GOT3 (cell line): Measurements from ENCODE around the gene CCDC63.
"Not testable (repeated sequence)": the region's sequence is repeated elsewhere in the genome, so short reads cannot be mapped to it uniquely, and the experiment has no call there.

ENCODE experiments used
- DNase-seq: peaks from one replicate; lab custom pipeline; 2025; ENCODE audit warnings: mixed read lengths; lab: John Stamatoyannopoulos, UW

CCDC63 gene

DNA sequence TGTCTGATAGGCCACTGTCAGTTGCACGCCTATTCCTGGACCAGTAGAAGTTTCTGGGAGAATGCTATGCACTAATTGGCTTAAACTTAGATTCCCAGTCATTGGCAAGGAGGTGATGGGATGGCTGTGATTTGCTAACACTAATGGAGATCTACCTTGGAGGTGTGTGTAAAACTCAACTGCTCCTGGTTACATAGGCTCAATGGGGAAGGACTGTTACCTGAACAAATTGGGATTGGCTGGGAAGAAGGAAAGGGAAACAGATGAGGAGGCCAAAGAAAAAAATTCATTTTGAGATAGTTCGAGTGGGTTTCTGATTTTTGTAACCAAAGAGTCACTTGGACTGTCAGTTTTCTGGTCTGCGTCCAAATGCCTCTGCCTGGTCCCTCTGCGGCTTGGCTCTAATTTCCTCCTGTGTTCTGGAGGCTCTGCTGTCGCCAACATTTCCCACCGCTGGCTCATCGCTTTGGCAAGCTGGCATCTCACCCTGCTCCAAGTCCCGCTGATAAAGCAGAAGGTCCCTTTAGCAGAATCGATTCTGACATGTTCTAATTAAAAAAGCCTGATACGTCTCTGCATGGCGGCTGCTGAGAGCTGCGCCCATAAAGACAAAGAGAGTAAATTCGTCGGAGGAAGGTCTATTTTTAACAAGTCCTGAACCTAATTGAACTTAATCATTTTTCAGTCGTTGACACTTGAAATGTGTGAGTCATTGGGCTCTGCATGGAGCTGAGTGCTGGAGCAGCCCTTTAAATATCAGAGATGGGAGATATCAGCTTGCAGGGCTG lies 2.0 kb upstream of the CCDC63 start:
- no peak for DNase-seq

DNA sequence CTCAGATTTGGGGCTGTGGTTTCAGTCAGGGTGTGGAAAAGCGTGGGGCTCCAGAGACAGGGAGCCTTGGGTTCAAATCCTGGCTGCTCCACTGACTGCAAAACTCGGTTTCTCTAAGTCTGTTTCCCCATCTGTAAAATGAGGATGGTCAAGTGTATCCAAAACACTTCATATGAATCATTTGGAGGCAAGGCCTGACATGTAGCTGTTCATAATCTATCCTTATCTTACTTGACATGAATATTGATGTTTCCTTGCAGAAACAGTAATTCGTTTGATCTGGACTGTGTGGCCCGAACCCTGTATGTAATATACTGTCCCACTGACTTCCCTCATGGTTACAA lies 1.5 kb upstream of the CCDC63 start:
- no peak for DNase-seq

DNA sequence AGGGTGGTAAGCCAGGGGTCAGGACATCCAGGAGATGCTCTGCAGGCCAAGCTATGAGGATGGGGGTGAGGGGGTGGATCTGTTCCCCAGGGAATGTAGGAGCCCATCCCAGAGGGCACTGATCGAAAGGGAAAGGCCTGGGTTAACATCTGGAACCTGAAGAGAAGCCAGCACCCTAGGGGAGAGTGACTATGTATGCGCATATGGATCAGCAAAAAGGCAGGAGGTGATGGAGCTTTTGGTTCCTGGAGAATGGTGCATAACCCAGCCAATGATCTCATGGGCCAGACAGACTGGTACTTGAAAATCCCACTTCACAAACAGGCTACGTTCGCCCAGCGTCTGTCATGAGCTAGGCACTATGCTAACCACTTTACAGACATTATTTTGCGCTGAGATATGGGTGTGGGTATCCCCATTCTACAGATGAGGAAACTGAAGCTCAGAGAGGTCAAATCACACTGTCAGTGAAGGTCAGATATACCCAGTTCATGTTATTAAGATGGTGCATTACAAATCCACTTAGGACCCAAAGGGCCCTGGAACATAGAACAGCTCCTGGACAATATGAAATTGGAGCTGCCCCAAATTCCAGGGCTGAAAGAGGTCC lies 1.6 kb downstream of the CCDC63 start:
- no peak for DNase-seq

DNA sequence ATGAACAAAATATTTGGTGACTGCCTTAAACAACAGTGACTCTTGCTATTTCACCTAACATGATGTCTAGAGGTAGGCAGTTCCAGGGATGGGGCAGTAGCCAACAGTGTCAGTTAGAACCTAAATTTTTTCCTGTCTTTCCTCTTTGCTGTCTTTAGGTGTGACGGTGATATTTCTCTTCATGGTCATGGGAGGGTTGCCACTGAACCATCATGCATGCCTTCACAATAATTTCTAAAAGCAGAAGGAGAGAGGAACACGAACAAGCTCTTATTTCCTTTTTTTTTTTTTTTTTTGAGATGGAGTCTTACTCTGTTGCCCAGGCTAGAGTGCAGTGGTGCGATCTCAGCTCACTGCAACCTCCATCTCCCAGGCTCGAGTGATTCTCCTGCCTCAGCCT lies 2.4 kb downstream of the CCDC63 start:
- DNase-seq: no peak

DNA sequence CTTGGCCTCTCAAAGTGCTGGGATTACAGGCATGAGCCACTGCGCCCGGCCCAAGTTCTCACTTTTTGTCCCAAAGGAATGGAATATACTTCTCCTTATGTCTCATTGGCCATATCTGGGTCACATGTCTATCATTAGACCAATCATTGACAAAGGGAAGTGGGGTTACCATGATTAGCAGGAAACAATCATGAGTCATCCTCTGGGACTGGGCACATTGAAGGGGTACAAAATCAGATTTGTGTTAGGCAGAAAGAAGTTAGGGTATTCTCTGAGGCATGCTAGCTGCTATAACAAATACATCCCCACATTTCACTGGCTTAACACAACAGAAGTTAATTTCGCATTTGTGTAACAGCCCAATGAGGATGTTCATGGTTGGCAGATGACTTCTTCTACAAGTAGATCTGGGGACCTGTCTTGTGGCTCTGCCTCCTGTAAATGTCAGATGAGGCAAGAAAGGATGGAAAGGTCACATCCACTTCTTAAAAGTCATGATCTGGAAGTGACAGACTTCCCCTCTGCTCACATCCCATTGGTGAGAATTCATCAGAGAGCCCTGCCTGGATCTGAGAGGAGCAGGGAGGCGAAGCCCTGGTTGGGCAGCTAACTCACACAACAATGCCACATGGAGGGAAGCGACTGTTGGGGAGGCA lies 3.1 kb downstream of the CCDC63 start:
- no peak for DNase-seq

DNA sequence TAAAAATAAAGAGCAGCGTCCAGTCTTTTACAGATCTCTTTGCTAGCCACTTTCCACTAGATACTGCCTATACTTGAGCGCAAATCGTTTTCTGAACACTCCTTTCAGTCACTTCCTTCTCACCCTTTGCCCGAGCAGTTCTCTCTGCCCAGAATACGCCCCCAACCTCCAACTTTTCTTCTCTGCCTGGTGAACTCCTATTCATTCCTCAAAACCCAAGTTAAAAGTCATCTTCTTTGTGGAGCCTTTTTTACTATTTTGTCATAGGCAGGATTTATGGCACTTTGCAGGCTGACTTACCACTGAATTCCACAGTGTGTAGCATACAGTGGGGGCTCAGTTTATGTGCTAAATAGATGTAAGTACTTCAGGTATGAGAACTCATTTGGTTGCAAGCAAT lies 4.0 kb downstream of the CCDC63 start:
- DNase-seq: no peak

DNA sequence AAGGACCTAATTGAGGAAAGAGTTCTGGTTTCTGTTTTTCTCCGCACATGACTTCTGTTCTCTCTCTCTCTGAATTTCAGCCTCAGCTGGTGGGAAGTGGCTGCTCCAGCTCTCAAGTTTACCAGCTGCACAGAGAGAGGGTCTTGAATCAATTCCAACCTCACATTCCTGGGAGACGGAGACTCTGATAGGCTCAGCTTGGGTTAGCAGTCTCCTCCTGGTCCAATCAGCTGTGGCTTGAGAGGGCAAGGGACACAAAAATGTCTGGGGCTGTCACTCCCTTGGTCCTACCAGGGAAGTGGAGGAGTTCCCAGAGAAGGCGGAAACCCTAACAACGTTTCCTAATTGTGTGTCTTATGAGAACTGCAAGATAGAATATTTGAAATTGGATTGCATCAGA lies 7.0 kb downstream of the CCDC63 start:
- no peak for DNase-seq

DNA sequence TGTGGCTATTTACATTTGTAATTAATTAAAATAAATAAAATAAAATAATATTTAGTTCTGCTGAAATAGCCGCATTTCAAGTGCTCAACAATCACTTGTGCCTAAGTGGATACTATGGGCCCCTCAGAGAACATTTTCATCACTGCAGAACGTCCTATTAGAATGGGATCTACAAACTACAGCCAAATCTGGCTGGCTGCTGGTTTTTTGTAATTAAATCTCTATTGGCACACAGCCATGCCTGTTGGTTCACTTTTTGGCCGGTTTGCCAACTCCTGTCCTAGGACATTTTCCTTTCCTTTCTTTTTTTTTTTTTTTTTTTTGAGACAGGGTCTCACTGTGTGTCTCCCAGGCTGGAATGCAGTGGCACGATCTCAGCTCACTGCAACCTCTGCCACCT lies 9.8 kb downstream of the CCDC63 start:
- DNase-seq: no peak

DNA sequence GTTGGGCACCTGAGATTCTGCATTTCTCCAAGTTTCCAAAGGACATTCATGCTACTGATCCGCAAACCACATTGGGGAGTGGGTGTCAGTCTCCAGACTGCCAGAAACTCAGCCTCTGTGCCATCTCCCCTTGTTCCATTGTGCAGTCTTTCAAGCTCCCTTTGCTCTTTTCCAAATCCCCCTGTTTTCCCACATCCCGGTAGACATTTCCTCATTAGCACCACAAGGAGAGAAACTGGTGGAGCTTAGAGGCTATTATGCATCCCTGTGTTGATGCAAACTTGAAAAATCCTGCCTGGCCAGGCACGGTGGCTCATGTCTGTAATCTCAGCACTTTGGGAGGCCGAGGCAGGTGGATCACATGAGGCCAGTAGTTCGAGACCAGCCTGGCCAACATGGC lies 10.7 kb downstream of the CCDC63 start:
- no peak for DNase-seq

DNA sequence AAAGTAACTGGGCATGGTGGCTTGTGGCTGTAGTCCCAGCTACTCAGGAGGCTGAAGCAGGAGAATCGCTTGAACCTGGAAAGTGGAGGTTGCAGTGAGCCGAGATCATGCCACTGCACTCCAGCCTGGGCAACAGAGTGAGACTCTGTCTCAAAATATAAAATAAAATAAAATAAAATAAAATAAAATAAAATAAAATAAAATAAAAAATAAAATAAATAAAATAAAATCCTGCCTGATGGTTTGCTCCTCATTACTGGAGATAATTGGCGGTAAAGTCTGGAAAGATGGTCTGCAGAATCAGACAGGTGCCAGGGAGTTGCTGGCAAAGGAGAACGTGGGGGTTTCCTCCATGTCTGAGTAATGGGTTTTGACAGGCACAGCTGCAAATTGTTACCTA lies 11.2 kb downstream of the CCDC63 start:
- not testable (repeated sequence) for DNase-seq

DNA sequence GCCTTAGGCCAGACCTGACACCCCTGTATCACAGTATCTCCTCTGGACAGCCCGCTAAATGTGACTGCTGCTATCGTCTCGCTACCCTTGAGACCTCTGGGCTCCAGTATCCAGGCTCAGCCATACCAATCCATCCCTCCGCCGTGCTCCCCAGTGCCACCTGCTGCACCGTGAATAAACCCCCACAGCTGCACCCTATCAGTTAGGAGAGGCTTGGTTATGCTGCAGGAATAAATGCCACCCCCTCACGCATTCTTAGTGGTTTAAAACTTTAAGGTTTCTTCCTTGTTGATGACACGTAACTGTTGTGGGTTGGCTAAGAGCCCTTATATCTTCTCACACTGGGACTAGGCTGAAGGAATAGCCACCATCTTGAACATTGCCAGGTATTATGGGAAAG lies 12.1 kb downstream of the CCDC63 start:
- no peak for DNase-seq

DNA sequence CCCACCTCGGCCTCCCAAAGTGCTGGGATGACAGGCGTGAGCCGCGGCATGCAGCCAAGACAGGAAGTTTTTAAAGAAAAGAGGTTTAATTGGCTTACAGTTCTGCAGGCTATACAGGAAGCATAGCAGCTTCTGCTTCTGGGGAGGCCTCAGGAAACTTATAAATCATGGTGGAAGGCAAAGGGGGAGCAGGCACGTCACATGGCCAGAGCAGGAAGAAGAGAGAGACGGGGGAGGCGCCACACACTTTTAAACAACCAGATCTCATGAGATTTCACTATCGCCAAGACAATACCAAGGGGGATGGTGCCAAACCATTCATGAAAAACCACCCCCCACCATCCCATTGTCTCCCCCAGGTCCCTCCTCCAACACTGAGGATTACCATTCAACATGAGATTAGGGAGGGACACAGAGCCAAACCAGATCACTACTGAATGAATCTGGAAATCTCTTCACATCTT lies 14.1 kb downstream of the CCDC63 start:
- no peak for DNase-seq

DNA sequence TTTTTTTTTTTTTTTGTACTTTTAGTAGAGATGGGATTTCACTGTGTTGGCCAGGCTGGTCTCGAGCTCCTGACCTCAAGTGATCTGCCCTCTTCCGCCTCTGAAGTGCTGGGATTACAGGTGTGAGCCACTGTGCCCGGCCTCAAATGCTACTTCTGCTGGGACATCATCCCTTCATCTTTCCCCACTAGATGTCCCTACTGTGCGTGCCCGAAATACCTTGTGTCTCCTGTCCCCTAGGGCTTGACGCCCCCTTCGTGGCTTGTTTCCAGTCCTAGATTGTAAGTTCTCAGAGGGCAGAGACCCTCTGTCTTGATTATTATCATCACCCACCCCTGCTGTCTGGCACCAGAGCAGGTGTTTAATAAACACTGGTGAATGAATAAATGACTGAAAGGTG lies 14.9 kb downstream of the CCDC63 start:
- DNase-seq: no peak

DNA sequence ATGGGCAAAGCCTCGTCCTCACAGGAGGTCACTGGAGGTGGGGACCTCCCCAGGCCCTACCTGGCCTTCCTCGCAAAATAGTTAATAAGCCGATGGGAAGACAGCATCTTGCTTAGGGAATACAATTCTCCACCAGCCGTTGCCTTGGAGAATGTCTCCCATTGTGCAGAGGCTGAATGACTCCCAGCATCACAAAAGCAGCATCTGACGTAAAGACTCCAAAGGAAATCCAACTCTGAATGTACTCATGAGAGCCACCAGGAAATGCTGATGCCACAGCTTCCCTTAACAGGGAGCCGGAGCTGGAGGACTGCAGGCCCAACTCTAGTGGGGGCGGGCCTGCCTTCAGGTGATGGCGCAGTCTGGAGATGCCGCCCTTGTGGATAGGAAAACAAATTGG lies 15.5 kb downstream of the CCDC63 start:
- no peak for DNase-seq

DNA sequence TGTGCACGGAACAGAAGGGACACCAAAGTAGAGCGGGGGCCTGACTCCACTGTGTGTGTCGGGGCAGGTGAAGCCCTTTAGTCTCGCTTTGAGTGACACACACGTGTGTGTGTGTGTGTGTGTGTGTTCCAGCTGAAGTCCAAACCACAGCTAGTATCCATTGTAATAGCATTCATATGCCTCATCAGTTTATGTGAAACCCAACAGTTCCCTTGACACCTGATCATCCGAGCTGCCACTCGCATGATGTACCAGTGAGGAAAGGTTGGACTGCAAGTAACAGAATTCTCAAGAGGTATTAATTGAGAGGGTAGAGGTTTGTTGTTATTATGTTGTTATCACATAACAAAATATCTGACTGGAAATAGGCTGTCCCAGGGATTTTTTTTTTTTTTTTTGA lies 16.4 kb downstream of the CCDC63 start:
- DNase-seq: no peak

DNA sequence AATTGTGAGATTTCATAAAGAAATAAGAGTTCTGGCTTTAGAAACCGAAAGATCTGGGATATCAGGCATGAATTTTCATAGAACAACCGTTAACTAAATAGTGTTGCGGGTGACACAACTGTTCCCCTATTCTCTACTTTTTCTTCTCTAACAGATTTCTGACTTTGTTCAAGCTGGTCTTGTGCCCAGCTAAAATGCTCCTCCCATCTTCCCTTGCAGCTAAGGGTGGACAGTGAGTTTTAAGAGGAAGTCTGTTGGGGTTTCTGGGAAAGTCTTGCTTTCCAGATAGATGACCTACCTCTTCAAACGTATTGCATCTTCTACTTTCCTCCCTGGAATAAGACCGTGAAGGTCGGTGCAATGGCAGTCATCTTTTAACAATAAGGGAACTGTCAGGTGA lies 18.7 kb downstream of the CCDC63 start:
- no peak for DNase-seq

DNA sequence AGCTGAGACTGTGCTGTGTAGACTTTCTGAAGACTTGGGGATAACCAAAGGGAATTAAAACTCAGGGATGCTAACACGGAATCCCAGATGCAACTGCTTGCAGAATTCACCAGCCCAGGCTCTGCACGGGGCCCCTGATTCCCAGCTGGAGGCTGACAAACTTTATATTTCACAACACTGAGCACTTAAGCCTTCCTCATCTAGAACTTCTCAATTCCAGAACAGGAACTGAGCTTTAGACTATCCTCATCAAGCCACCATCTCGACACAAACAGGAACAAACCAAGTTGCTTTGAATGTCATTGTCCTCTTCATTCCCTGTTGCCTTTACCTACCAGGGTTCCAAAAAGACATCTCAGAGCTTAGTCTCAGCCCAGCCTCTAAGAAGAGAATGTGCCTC lies 22.2 kb downstream of the CCDC63 start:
- DNase-seq: no peak

DNA sequence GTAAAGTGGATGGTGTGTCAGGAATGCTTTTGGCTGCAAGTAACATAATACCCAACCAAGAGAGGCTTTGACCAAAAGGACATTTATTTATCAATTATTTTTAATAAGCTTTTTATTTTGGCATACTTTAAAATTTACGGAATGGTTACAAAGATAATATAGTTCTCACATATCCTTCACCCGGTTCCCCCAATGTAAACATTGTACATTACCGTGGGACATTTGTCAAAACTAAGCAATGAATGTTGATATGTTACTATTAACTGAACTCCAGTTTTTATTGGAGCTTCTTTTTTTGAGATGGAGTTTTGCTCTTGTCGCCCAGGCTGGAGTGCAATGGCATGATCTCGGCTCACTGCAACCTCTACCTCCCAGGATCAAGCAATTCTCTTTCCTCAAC lies 23.0 kb downstream of the CCDC63 start:
- DNase-seq: no peak

DNA sequence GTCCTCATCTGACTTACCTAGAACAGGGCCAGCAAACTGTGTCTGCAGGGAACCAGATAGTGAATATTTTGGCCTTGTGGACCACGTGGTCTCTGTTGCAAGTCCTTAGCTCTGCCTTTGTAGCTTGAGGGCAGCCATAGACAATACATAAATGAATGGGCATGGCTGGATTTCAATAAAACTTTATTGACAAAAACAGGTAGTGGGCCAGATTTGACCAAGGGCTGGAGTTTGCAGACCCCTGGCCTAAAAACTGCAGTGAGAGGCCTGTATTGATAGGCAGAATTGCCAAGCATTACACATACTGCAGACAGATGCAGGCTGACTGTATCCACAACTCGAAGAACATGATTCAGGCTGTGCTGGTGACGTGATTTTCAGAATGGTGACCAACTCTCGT lies 25.3 kb downstream of the CCDC63 start:
- DNase-seq: no peak

DNA sequence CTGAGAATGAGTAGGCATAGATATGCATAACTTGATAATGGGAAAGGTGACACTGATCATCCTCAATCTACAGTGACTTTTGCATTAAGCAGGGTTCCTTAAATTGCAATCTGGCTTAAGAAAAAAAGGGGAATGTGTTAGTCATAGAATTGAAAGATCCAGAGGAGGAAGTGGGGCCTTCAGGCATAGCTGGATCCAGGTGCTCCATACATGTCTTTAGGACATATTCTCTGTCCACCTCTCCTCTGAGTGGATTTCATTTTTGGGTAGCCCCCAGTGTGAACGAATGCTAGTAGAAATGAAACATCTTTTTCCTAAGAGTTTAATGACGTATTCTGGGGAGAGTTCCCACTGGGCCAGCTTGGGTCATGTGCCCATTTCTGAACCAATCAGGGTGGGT lies 27.6 kb downstream of the CCDC63 start:
- no peak for DNase-seq

DNA sequence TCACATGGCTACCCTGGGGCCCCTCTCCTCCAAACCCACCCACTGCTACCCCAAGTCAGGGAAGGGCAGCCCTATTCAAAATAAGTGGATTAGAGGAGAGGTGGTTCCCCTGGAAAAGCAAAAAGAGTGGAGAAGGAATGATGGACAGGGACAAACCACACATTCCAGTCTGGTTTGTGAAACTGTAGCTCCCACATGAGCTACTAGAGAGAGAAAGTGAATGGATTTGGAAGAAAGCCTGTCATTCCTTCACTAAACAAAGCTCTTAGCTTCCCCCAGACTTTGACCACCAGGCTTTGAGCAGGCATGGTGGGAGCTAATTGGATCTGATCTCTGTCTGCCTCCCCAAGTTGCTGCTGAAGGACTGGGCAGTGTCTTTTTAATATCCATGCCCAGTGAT lies 28.0 kb downstream of the CCDC63 start:
- DNase-seq: no peak

DNA sequence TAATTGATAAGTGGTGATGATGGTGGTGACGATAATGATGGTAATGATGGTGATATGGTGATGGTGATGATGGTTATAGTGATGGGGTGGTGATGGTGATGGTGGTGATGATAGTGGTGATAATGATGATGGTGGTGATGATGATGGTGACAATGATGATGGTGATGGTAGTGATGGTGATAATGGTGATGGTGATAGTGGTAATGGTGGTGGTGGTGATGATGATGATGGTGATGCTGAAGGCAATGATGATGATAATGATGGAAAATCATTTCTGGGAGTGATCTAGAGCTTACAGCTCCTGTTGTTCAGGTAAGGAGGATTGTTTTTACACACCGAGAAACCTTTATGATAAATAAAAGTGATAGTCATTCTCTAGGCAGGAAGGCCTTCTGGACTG lies 33.9 kb downstream of the CCDC63 start:
- DNase-seq: no peak

DNA sequence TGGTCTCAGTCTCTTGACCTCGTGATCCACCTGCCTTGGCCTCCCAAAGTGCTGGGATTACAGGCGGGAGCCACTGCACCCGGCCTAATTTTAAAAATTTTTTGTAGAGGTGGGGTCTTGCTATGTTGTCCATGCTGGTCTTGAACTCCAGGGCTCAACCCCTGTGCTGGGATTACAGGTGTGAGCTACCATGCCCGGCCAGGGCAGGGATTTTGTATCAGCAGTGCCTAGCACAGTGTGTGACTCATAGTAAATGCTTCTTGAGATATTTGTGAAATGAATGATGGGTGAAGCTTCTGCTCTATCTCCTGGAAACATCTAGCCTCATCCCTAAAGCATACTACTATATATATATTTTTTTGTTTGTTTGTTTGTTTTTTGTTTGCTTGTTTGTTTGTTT lies 36.5 kb downstream of the CCDC63 start:
- no peak for DNase-seq
